ENCODE results near the gene BSG.

DNA sequence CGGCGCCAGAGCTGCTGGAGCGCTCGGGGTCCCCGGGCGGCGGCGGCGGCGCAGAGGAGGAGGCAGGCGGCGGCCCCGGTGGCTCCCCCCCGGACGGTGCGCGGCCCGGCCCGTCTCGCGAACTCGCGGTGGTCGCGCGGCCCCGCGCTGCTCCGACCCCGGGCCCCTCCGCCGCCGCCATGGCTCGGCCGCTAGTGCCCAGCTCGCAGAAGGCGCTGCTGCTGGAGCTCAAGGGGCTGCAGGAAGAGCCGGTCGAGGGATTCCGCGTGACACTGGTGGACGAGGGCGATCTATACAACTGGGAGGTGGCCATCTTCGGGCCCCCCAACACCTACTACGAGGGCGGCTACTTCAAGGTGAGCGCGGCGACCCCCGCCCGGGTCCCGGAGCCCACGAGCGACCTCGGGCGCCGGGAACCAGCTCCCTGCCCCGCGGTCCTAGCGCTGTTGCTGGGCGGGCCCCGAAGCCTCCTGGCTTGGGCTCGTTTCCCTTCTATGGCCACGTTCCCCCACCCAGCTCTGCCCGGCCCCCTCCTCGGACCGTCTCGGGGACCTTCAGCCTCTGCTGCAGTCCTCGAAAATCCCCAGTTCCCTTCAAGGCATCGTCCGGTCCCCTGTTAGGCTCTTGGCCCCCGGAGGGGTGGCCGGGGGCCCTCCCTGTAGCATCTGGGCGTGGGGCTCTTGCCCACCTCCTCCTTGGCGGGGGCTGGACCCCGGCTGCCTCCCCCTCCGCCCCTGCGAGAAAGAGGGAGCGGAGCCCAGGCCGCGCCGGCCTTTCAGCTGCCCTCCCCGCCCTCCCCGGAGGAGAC is 40.4 kb upstream of the BSG start, which contains the start of gene CDC34:
- no peak for TF ChIP-seq EZH2 (IDR thresholded peaks at IDR 0.05; ENCODE audit: borderline replicate concordance, low read length)
- TF ChIP-seq, protein P1, sequence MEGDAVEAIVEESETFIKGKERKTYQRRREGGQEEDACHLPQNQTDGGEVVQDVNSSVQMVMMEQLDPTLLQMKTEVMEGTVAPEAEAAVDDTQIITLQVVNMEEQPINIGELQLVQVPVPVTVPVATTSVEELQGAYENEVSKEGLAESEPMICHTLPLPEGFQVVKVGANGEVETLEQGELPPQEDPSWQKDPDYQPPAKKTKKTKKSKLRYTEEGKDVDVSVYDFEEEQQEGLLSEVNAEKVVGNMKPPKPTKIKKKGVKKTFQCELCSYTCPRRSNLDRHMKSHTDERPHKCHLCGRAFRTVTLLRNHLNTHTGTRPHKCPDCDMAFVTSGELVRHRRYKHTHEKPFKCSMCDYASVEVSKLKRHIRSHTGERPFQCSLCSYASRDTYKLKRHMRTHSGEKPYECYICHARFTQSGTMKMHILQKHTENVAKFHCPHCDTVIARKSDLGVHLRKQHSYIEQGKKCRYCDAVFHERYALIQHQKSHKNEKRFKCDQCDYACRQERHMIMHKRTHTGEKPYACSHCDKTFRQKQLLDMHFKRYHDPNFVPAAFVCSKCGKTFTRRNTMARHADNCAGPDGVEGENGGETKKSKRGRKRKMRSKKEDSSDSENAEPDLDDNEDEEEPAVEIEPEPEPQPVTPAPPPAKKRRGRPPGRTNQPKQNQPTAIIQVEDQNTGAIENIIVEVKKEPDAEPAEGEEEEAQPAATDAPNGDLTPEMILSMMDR (conservative IDR thresholded peaks at IDR 0.05 in 1 of 2, IDR thresholded peaks at IDR 0.05 in 1 of 2; ENCODE audit: extremely low read depth in 1 of 2, insufficient read depth in 1 of 2, low read depth in 1 of 2, low read length in 2 of 2): no peak
